HepG2 (cell line): ENCODE measurements around the gene FKBP1B. TPM values are rescaled to one million over a fixed set of nuclear protein-coding genes. Genes with fewer than 3 reads are reported as not detected.

Experiments
- DBP ChIP-seq: sonication (generic); formaldehyde crosslinking; IDR thresholded peaks from 2 replicates; pipeline ENCODE4 v1.4.0; 2020; ENCODE audit warnings: missing genetic modification reagents; ENCODE audit errors: not compliant biosample characterization
- HOXD1 ChIP-seq: sonication (generic); formaldehyde crosslinking; IDR thresholded peaks from 2 replicates; pipeline ENCODE4 v1.5.0; 2020; ENCODE audit warnings: missing genetic modification reagents
- PAWR ChIP-seq: sonication (generic); formaldehyde crosslinking; IDR thresholded peaks from 2 replicates; pipeline ENCODE4 v1.4.0; 2020; ENCODE audit warnings: missing genetic modification reagents, mild to moderate bottlenecking, borderline replicate concordance
- REXO4 ChIP-seq: sonication (generic); formaldehyde crosslinking; IDR thresholded peaks from 2 replicates; pipeline ENCODE4 v1.8.0; 2022; ENCODE audit warnings: missing genetic modification reagents, mild to moderate bottlenecking, borderline replicate concordance
- SRY ChIP-seq: sonication (generic); formaldehyde crosslinking; IDR thresholded peaks from 2 replicates; pipeline ENCODE4 v1.8.0; 2022; ENCODE audit warnings: mild to moderate bottlenecking, missing genetic modification reagents
- TCF12 ChIP-seq, 2 experiments: fragments of 450-650 bp in 1 of 2; sonication (generic) in 1 of 2; formaldehyde crosslinking in 1 of 2; IDR thresholded peaks; 2 replicates each; pipeline versions ENCODE4 v1.6.1 to v1.8.0; 2017 to 2022; ENCODE audit warnings: antibody characterized with exemption in 1 of 2, mild to moderate bottlenecking in 1 of 2, missing genetic modification reagents in 1 of 2, moderate library complexity in 1 of 2
- XRCC5 ChIP-seq: fragments of 200-400 bp; formaldehyde crosslinking; optimal IDR thresholded peaks from 2 replicates; pipeline ENCODE3; 2017; ENCODE audit warnings: mild to moderate bottlenecking, low read length
- ZNF143 ChIP-seq: sonication (generic); formaldehyde crosslinking; IDR thresholded peaks from 2 replicates; pipeline ENCODE4 v1.4.0; 2020; ENCODE audit warnings: missing genetic modification reagents
- ZNF224 ChIP-seq: sonication (generic); formaldehyde crosslinking; IDR thresholded peaks from 2 replicates; pipeline ENCODE4 v1.5.0; 2020; ENCODE audit warnings: mild to moderate bottlenecking, missing genetic modification reagents
- ZNF367 ChIP-seq: sonication (generic); formaldehyde crosslinking; IDR thresholded peaks from 2 replicates; pipeline ENCODE4 v1.4.0; 2020; ENCODE audit warnings: missing genetic modification reagents, borderline replicate concordance
- ZNF441 ChIP-seq: sonication (generic); formaldehyde crosslinking; IDR thresholded peaks from 2 replicates; pipeline ENCODE4 v1.7.0; 2021; ENCODE audit warnings: missing genetic modification reagents, borderline replicate concordance
- ZNF552 ChIP-seq: sonication (generic); formaldehyde crosslinking; IDR thresholded peaks from 2 replicates; pipeline ENCODE4 v1.9.0; 2022; ENCODE audit warnings: missing genetic modification reagents, mild to moderate bottlenecking, borderline replicate concordance
- ZSCAN12 ChIP-seq: sonication (generic); formaldehyde crosslinking; IDR thresholded peaks from 2 replicates; pipeline ENCODE4 v1.9.0; 2021; ENCODE audit warnings: mild to moderate bottlenecking, missing genetic modification reagents
- polyA plus RNA-seq, 8 experiments: library from polyadenylated mRNA; depleted of rRNA in 3 of 8; stranded (reverse) in 7 of 8; unstranded in 1 of 8; fragments of >200 nt; fragmentation: Illumina TruSeq in 4 of 8; extraction: Trizol in 4 of 8; gene quantifications; 2 replicates each; pipeline versions ENCODE4 v1.2.1 to v1.2.3, GENCODE V29; 2011 to 2016; ENCODE audit warnings: low read depth in 4 of 8, missing spikeins in 1 of 8, mixed read lengths in 1 of 8; ENCODE audit not compliant: insufficient read depth in 1 of 8
- total RNA-seq, 5 experiments: library from RNA; depleted of rRNA; stranded (reverse); fragments of >200 nt; fragmentation: Illumina TruSeq; extraction: Trizol; gene quantifications; 2 replicates each; pipeline ENCODE4 v1.2.3, GENCODE V29; 2016; ENCODE audit warnings: low read depth in 1 of 5
- TF ChIP-seq, protein P1 (sequence below), 2 experiments: fragments of 450-650 bp in 1 of 2; sonication (generic) in 1 of 2; formaldehyde crosslinking in 1 of 2; IDR thresholded peaks; 2 replicates each; pipeline versions ENCODE4 v1.6.1 to v1.8.0; 2016 to 2022; ENCODE audit warnings: antibody characterized with exemption in 1 of 2, mild to moderate bottlenecking in 1 of 2, missing genetic modification reagents in 1 of 2
- TF ChIP-seq, protein P2 (sequence below): sonication (generic); formaldehyde crosslinking; IDR thresholded peaks from 2 replicates; pipeline ENCODE4 v1.4.0; 2020; ENCODE audit warnings: mild to moderate bottlenecking, missing genetic modification reagents

FKBP1B gene
- total and polyA plus RNA-seq, 2 of the 13 experiments (the other 11 are each of a cell fraction or from before 2014, with no cell fraction given) = 35.2 to 96.3 TPM

DNA sequence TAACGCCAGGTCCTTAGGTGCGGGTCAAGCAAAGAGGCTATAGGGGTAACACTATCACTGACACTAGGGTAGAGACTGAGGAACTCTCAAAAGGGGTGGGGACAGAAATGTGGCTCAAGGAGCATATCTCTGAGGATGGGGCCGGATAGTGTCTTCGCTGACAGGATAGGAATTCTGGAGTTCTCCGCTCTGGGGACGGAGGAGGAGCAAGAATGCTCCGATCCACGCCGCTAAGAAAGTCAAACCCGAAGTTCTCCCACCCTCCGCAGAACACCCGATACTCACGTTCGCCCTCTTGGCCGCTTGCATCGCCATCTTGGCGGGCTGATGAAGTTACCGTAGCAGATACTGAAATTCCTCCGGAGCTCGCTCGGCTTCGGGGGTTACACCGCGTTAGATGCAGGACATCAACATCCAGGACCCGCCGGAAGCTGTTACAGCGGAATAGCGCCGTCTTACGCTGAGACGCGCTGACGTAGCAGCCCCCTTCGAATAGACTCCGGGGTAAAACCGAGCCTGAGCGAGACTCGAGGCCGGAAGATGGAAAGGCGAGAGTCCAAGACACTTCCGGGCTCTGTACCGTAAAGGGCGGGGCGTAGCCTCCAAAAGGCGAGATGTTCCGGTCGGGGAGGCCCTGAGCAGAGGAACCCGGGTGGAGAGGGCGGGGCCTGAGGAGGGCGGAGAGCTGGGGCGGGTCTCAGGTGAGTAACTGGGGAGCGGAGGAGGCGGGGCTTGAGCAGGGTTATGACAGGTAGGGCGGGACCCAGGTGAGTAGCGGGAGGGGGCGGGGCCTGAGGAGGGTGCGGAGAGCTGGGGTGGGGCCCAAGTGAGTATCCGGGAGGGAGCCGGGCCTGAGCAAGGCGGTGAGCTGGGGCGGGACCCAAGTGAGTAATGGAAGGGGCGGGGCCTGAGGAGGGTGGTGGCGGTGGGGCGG, 26.6 kb downstream of the FKBP1B start, which contains the start of gene SF3B6 (continued):
- peak; percentile 99 for TF ChIP-seq XRCC5
- 0 out of 2 replicates have a peak, but pooled peaks have one; percentile 89 for TF ChIP-seq SRY
- peak; percentile 82; the same call in 1 of the 2 replicates for TF ChIP-seq ZNF441 (CRISPR knock-in tag)
- TF ChIP-seq, protein P1, sequence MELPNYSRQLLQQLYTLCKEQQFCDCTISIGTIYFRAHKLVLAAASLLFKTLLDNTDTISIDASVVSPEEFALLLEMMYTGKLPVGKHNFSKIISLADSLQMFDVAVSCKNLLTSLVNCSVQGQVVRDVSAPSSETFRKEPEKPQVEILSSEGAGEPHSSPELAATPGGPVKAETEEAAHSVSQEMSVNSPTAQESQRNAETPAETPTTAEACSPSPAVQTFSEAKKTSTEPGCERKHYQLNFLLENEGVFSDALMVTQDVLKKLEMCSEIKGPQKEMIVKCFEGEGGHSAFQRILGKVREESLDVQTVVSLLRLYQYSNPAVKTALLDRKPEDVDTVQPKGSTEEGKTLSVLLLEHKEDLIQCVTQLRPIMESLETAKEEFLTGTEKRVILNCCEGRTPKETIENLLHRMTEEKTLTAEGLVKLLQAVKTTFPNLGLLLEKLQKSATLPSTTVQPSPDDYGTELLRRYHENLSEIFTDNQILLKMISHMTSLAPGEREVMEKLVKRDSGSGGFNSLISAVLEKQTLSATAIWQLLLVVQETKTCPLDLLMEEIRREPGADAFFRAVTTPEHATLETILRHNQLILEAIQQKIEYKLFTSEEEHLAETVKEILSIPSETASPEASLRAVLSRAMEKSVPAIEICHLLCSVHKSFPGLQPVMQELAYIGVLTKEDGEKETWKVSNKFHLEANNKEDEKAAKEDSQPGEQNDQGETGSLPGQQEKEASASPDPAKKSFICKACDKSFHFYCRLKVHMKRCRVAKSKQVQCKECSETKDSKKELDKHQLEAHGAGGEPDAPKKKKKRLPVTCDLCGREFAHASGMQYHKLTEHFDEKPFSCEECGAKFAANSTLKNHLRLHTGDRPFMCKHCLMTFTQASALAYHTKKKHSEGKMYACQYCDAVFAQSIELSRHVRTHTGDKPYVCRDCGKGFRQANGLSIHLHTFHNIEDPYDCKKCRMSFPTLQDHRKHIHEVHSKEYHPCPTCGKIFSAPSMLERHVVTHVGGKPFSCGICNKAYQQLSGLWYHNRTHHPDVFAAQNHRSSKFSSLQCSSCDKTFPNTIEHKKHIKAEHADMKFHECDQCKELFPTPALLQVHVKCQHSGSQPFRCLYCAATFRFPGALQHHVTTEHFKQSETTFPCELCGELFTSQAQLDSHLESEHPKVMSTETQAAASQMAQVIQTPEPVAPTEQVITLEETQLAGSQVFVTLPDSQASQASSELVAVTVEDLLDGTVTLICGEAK (IDR thresholded peaks at IDR 0.05) = peak; percentile 96
- TF ChIP-seq, protein P1 (CRISPR knock-in tag; IDR thresholded peaks at IDR 0.05) = peak; percentile 94
- no peak for TF ChIP-seq ZSCAN12 (CRISPR knock-in tag)
- TF ChIP-seq ZNF224 (CRISPR knock-in tag) = no peak
- TF ChIP-seq ZNF143 (CRISPR knock-in tag) = peak; percentile 75
- TF ChIP-seq ZNF367 (CRISPR knock-in tag) = no peak
- no peak for TF ChIP-seq TCF12 (IDR thresholded peaks at IDR 0.05)
- TF ChIP-seq TCF12 (CRISPR knock-in tag; IDR thresholded peaks at IDR 0.05) = peak; percentile 88
- TF ChIP-seq ZNF552 = peak; percentile 28; the same call in 1 of the 2 replicates
- no peak for TF ChIP-seq DBP (CRISPR knock-in tag)
- TF ChIP-seq REXO4 (CRISPR knock-in tag) = peak; percentile 27; the same call in 1 of the 2 replicates
- no peak for TF ChIP-seq PAWR
- TF ChIP-seq HOXD1 (CRISPR knock-in tag) = peak; percentile 95
- TF ChIP-seq, protein P2, sequence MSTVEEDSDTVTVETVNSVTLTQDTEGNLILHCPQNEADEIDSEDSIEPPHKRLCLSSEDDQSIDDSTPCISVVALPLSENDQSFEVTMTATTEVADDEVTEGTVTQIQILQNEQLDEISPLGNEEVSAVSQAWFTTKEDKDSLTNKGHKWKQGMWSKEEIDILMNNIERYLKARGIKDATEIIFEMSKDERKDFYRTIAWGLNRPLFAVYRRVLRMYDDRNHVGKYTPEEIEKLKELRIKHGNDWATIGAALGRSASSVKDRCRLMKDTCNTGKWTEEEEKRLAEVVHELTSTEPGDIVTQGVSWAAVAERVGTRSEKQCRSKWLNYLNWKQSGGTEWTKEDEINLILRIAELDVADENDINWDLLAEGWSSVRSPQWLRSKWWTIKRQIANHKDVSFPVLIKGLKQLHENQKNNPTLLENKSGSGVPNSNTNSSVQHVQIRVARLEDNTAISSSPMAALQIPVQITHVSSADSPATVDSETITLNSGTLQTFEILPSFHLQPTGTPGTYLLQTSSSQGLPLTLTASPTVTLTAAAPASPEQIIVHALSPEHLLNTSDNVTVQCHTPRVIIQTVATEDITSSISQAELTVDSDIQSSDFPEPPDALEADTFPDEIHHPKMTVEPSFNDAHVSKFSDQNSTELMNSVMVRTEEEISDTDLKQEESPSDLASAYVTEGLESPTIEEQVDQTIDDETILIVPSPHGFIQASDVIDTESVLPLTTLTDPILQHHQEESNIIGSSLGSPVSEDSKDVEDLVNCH = no peak
